Left ventricle myocardium inferior (tissue), 1 donor: ENCODE data around the gene SMIM36. TPM values are rescaled to one million over a fixed set of nuclear protein-coding genes. Genes with fewer than 3 reads are reported as not detected.

Experiments used
- DNase-seq: peaks from one replicate; pipeline ENCODE4 v3.0.0-alpha.2; 2020
- H3K27ac ChIP-seq: fragments of 200-600 bp; replicated peaks from 2 replicates; pipeline ENCODE4 v1.8.0; 2021
- H3K27me3 ChIP-seq: fragments of 200-600 bp; 2 replicates; pipeline ENCODE4 v1.8.0; 2021; ENCODE audit warnings: low read depth
- H3K36me3 ChIP-seq: fragments of 200-600 bp; 2 replicates; pipeline ENCODE4 v1.8.0; 2021
- H3K4me1 ChIP-seq: fragments of 200-600 bp; 2 replicates; pipeline ENCODE4 v1.8.0; 2021
- H3K4me3 ChIP-seq: fragments of 200-600 bp; 2 replicates; pipeline ENCODE4 v1.8.0; 2021; ENCODE audit warnings: mild to moderate bottlenecking, moderate library complexity
- H3K9me3 ChIP-seq: fragments of 200-600 bp; replicated peaks from 2 replicates; pipeline ENCODE4 v1.8.0; 2021
- CTCF ChIP-seq: fragments of 200-600 bp; IDR thresholded peaks from 2 replicates; pipeline ENCODE4 v1.8.0; 2021; ENCODE audit warnings: antibody characterized with exemption, mild to moderate bottlenecking, borderline replicate concordance
- intact Hi-C: fragments of 100-400 bp; cut with micrococcal nuclease; formaldehyde crosslinking; loops from one replicate; pipeline ENCODE4 v1.11.0; 2022
- total RNA-seq: library from RNA; stranded (reverse); fragmentation: NEBNext Ultra II Directional; extraction: Animal tissue kit (Norgen Biotek cat#: 25700); gene quantifications from one replicate; pipeline ENCODE4 v1.2.1, GENCODE V29; 2021
- donor health status: DM: no; HTN: yes; CAD: no; lungs with severe emphysema.

SMIM36 gene
- total RNA-seq, 1 donor from 2014 or later = not detected

- H3K9me3 ChIP-seq = peaks cover 4% of the 10 kb centered on the region
- no peak for DNase-seq
- intact Hi-C loops = no loop called here
These were observed 34.6 kb upstream of the SMIM36 start for GRCh38 chr17:55545806-55546205.

GRCh38 chr17:55543709-55544108, 32.5 kb upstream of the SMIM36 start:
- TF ChIP-seq CTCF = no peak
- no peaks in the 10 kb centered on the region for H3K36me3 ChIP-seq
- H3K9me3 ChIP-seq = peaks cover 1% of the 10 kb centered on the region
- intact Hi-C loops = no loop called here
- no peak overlapping the region for H3K27ac ChIP-seq
- no peaks in the 10 kb centered on the region for H3K27me3 ChIP-seq
- DNase-seq = no peak
- H3K4me3 ChIP-seq = no peak overlapping the region
- H3K4me1 ChIP-seq = no peaks in the 10 kb centered on the region

More at GRCh38 chr17:55545806-55546205, 34.6 kb upstream of the SMIM36 start:
- Histone ChIP-seq H3K27me3 (no peaks in the 10 kb centered on the region), H3K27ac (no peak overlapping the region), H3K36me3 (no peaks in the 10 kb centered on the region), H3K4me3 (no peak overlapping the region), H3K4me1 (no peaks in the 10 kb centered on the region)
- TF ChIP-seq CTCF = no peak

- H3K27me3 ChIP-seq = peaks cover 6% of the 10 kb centered on the region
- no peaks in the 10 kb centered on the region for H3K9me3 ChIP-seq
- H3K4me3 ChIP-seq = no peak overlapping the region
- no peaks in the 10 kb centered on the region for H3K4me1 ChIP-seq
- TF ChIP-seq CTCF = no peak
- H3K27ac ChIP-seq = no peak overlapping the region
- H3K36me3 ChIP-seq = no peaks in the 10 kb centered on the region
- DNase-seq = no peak
- intact Hi-C loops = no loop called here
These were observed 29.3 kb upstream of the SMIM36 start for GRCh38 chr17:55540414-55541091.

- Histone ChIP-seq H3K27ac (no peak overlapping the region), H3K4me3 (no peak overlapping the region), H3K9me3 (no peaks in the 10 kb centered on the region), H3K36me3 (no peaks in the 10 kb centered on the region), H3K27me3 (peaks cover 6% of the 10 kb centered on the region), H3K4me1 (no peaks in the 10 kb centered on the region)
- TF ChIP-seq CTCF = no peak
- intact Hi-C loops = no loop called here
- DNase-seq = no peak
These were observed 25.0 kb upstream of the SMIM36 start for GRCh38 chr17:55536205-55536604.

- no peak for TF ChIP-seq CTCF
- Histone ChIP-seq H3K4me3 (no peak overlapping the region), H3K27ac (no peak overlapping the region), H3K27me3 (peaks cover 6% of the 10 kb centered on the region), H3K9me3 (no peaks in the 10 kb centered on the region), H3K36me3 (no peaks in the 10 kb centered on the region), H3K4me1 (no peaks in the 10 kb centered on the region)
- no peak for DNase-seq
- intact Hi-C loops = no loop called here
These were observed 22.4 kb upstream of the SMIM36 start for GRCh38 chr17:55533608-55534007.
